HG02759 (cell line): ENCODE measurements around the gene LMO1.
A peak's percentile ranks its signal among the peaks of the same experiment; 100 is the strongest.

Source experiments
- ATAC-seq: cut with Tn5 transposase; IDR thresholded peaks from one replicate; pipeline ENCODE4 v1.9.1; 2021; ENCODE audit warnings: mild to moderate bottlenecking, moderate library complexity; ENCODE audit not compliant: unreplicated experiment

The LMO1 gene

DNA sequence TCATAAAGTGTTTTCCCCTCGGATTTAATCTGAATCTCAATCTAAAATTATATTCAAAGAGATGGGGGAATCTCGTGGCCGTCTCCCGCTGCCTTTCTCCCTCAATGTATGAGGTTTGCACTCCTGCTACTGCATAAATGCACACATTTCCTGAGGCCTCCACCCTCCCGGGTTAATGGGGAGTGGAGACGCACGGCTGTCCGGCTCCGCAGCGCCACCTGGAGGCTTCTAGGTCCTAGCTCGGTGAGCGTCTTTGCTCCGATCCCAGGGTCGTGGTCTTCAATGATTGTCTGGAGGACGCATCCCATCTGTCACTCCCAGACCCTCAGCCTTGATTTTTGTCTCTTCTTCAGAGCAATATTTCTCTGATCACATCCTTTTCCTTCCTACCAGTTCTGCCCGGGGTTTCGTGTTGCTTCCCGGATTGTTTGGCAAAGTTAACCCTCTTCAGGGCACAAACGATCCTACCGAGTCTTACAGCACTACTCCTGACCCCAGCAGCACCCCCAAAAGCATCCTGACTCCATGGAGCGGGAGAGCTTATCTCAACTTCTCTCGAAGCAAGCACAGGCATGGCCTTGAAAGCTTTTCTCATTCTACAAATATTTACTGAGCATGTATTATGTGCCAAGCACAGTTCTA, at the start of gene LMO1:
LMO1 (minus strand) TSS at position 110 of the 642 bp plus-strand sequence. CDS start 516 bp downstream, outside the sequence.
- peak; percentile 64 for ATAC-seq

GRCh38 chr11:8312986-8313385, 49.3 kb upstream of the LMO1 start:
- no peak for ATAC-seq

- ATAC-seq, result no peak
Measured at GRCh38 chr11:8311366-8311765, 47.7 kb upstream of the LMO1 start.

- no peak for ATAC-seq
Measured at GRCh38 chr11:8310743-8311298, 47.1 kb upstream of the LMO1 start.

DNA sequence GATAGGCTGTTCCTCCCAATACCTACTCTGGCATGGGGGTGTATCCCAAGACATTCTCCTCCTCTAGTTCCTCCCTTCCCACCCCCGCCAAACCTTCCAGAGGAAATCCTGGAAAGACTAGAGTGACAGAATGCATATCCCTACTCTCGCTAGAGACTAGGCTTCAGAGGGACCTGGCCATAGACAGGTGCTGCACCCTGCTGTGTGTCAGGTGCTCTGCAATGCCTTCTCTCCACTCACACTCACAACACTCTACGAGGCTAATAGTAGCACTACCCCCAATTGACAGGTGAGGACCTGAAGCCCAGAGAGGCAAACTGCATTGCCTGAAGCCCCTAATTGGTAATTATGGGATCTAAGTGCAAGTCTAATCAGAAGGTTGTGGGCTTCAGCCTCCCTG, 46.2 kb upstream of the LMO1 start:
- ATAC-seq, result no peak

GRCh38 chr11:8309311-8309710, 45.6 kb upstream of the LMO1 start:
- no peak for ATAC-seq

GRCh38 chr11:8307601-8308000, 43.9 kb upstream of the LMO1 start:
- ATAC-seq, result no peak

- no peak for ATAC-seq
Measured at GRCh38 chr11:8301622-8302021, 37.9 kb upstream of the LMO1 start.

- ATAC-seq, result no peak
Measured at GRCh38 chr11:8298801-8299786, 35.4 kb upstream of the LMO1 start.

DNA sequence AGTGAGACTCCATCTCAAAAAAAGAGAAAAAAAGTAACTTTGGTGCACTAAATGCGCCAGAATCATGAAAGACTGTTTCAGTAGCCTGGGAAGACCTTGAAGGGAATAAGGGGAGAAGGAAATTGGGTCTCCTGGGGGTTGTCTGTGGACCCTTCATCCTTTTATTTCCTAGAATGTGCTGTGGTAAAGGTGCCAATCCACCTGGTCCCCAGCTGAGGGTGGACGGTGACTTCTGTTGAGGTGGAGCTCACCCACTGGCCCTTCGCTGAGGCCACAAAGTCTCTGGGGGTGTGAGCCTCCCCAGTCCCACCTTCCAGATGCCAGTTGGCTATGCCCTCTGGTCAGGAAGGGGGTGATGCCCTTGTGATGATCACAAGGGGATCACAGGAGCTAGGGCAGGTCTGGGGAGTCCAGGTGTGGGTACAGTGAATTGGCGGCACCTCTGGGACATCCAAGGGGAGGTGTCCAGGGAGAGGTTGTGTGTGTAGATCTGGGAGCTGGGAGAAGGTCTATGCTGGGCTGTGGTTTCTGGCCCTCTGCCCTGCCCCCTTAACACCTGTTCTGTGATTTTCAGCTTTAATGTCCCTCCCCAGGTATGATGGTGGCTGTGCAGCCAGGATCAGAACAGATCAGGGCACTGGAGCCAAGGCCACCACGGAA, 34.2 kb upstream of the LMO1 start:
- ATAC-seq, result no peak

DNA sequence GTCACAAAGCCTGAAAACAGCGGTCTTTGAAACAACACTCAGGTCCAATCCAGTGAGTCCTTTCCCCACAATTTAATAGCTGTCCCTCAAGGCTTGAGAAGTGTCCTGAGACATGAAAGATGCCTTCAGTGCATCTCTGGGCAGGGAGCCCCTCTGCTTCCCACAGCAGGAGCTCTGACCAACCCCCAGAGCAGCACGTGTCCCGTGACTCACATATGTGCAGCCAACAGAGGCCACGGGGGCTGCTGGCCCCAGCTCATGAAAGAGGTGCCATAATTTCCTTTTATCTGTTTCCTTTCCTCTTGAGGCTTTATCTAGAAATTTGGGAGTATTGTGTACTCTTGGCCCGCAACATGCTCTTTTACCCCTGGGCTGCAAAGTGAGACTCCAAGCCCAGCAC, 33.2 kb upstream of the LMO1 start:
- no peak for ATAC-seq

DNA sequence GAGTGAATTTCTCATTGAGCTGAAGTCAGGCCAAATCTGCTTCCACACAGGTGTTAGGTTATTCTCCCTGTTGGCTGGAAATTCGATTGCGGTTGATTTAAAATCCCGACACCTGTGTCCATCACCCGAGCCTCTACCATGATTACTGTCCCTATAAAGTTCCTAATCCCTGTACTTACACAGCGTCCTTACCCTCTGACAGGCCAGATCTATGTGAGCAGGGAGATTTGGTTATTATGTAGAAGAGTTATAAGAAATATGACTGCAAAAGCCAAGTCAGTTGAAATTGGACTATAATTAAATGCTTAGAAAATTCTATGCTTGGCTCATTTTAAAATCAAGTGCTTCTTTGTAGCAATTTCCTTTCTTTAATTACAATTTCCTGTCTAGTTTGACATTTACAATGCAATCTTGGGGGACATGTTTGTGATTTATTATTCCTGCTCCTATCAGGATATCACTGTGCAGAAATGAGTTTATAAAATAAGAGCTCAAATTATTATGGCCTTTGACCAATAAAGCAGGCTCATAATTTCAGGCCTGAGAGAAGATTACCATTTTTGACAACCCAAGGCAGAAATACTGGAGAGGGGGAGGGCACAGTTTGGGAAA, 32.5 kb upstream of the LMO1 start:
- no peak for ATAC-seq

GRCh38 chr11:8294251-8294935, 30.7 kb upstream of the LMO1 start:
- ATAC-seq, result no peak

GRCh38 chr11:8293171-8293570, 29.5 kb upstream of the LMO1 start:
- ATAC-seq, result no peak

GRCh38 chr11:8292351-8292750, 28.7 kb upstream of the LMO1 start:
- ATAC-seq, result no peak

GRCh38 chr11:8291421-8292350, 28.0 kb upstream of the LMO1 start:
- no peak for ATAC-seq

- no peak for ATAC-seq
Measured at GRCh38 chr11:8290081-8290810, 26.6 kb upstream of the LMO1 start.

DNA sequence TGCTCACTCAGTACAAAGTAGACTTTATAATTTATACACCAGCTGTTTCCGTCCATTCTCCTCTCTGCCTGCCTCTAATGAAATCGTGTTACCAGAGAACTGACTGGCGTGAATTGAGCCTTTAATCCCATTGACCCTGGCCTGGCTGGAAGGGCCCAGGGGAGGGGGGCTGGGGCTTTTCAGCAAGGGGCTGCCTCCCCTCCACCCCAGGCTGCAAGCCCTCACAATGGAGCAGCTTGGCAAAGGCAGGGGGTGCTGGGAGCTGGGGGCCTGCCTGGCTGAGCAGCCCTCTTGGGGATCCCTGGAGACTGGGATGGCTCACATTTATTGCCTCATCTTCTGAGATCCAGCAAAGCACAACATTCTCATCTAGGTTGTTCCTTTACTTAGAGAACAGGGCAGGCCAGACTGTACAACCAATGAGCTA, 25.8 kb upstream of the LMO1 start:
- ATAC-seq, result no peak
